ENCODE data around the gene DNAJB8. TPM values are rescaled to one million over a fixed set of nuclear protein-coding genes. Genes with fewer than 3 reads are reported as not detected.

DNAJB8 gene
- total and polyA plus RNA-seq, 4 donors, result not detected

- no peak overlapping the region for H3K27ac ChIP-seq (ENCODE audit: low read depth in 1 of 2, low read length in 2 of 2)
- WGBS, result 94% methylated on average over 10 of the region's 10 CpGs
- no peak for DNase-seq (ENCODE audit: low spot score)
- no peak overlapping the region for H3K9ac ChIP-seq (ENCODE audit: low read depth in 1 of 2, low read length in 2 of 2)
- TF ChIP-seq, protein P1, sequence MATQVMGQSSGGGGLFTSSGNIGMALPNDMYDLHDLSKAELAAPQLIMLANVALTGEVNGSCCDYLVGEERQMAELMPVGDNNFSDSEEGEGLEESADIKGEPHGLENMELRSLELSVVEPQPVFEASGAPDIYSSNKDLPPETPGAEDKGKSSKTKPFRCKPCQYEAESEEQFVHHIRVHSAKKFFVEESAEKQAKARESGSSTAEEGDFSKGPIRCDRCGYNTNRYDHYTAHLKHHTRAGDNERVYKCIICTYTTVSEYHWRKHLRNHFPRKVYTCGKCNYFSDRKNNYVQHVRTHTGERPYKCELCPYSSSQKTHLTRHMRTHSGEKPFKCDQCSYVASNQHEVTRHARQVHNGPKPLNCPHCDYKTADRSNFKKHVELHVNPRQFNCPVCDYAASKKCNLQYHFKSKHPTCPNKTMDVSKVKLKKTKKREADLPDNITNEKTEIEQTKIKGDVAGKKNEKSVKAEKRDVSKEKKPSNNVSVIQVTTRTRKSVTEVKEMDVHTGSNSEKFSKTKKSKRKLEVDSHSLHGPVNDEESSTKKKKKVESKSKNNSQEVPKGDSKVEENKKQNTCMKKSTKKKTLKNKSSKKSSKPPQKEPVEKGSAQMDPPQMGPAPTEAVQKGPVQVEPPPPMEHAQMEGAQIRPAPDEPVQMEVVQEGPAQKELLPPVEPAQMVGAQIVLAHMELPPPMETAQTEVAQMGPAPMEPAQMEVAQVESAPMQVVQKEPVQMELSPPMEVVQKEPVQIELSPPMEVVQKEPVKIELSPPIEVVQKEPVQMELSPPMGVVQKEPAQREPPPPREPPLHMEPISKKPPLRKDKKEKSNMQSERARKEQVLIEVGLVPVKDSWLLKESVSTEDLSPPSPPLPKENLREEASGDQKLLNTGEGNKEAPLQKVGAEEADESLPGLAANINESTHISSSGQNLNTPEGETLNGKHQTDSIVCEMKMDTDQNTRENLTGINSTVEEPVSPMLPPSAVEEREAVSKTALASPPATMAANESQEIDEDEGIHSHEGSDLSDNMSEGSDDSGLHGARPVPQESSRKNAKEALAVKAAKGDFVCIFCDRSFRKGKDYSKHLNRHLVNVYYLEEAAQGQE (IDR thresholded peaks at IDR 0.05), result no peak
- TF ChIP-seq RAD21 (IDR thresholded peaks at IDR 0.05) (no peak), TAF1 (conservative IDR thresholded peaks at IDR 0.05) (no peak), EGR1 (IDR thresholded peaks at IDR 0.05; ENCODE audit: low read depth in 2 of 2) (no peak), RXRA (IDR thresholded peaks at IDR 0.05) (no peak), NR2F2 (IDR thresholded peaks at IDR 0.05) (no peak), CTCF (IDR thresholded peaks at IDR 0.05; ENCODE audit: low read depth, low read length, missing input control) (no peak), YY1 (IDR thresholded peaks at IDR 0.05) (no peak), FOXA1 (IDR thresholded peaks at IDR 0.05) (no peak), HNF4A (conservative IDR thresholded peaks at IDR 0.05) (no peak), GABPA (IDR thresholded peaks at IDR 0.05 in 1 of 2, conservative IDR thresholded peaks at IDR 0.05 in 1 of 2) (no peak), JUND (IDR thresholded peaks at IDR 0.05) (no peak)
- TF ChIP-seq, protein P2, sequence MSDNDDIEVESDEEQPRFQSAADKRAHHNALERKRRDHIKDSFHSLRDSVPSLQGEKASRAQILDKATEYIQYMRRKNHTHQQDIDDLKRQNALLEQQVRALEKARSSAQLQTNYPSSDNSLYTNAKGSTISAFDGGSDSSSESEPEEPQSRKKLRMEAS (IDR thresholded peaks at IDR 0.05), result no peak
- H3K4me1 ChIP-seq (ENCODE audit: control insufficient read depth in 4 of 4, insufficient read depth in 4 of 4, low read length in 3 of 4), result no peaks in the 10 kb centered on the region
- no peaks in the 10 kb centered on the region for H3K36me3 ChIP-seq (ENCODE audit: control insufficient read depth in 4 of 4, insufficient read depth in 3 of 4, low read depth in 1 of 4, low read length in 3 of 4)
- peaks cover 0 to 7% (median 0%) of the 10 kb centered on the region in 4 donors for H3K27me3 ChIP-seq (ENCODE audit: control insufficient read depth in 4 of 4, insufficient read depth in 4 of 4, low read length in 3 of 4)
- H3K4me3 ChIP-seq (ENCODE audit: low read depth in 1 of 3, low read length in 3 of 3), result no peak overlapping the region
- no peaks in the 10 kb centered on the region for H3K9me3 ChIP-seq (ENCODE audit: control insufficient read depth in 4 of 4, low read length in 3 of 4)
Measured at GRCh38 chr3:128503751-128504532, 37.3 kb upstream of the DNAJB8 start.

DNA sequence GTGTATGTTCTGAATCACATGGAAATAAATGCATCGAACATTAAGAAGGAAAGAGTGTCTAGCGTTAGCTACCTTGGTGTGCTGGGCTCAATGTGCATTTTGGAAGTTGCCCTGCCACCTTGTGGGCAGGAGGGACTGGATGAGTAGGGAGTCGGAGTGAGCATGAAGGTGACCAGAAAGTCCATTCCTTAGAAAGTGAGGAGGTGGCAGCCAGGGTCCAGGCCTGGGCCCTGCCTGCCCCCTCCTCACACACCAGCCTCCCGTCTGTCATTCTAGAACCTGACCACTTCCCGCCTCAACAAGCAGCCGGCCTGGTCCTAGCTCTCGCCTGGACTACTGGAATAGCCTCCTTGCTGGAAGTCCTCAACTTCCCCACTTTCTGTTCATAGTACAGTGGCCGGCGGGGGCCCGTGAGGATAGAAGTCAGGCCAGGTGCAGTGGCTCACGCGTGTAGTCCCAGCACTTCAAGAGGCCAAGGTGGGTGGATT is 36.5 kb upstream of the DNAJB8 start:
- no peak overlapping the region for H3K27ac ChIP-seq (ENCODE audit: low read depth in 1 of 2, low read length in 2 of 2)
- no peak for DNase-seq (ENCODE audit: low spot score)
- no peaks in the 10 kb centered on the region for H3K36me3 ChIP-seq (ENCODE audit: control insufficient read depth in 4 of 4, insufficient read depth in 3 of 4, low read depth in 1 of 4, low read length in 3 of 4)
- WGBS, result 86% methylated on average over 12 of the region's 12 CpGs
- peaks cover 0 to 8% (median 0%) of the 10 kb centered on the region in 4 donors for H3K27me3 ChIP-seq (ENCODE audit: control insufficient read depth in 4 of 4, insufficient read depth in 4 of 4, low read length in 3 of 4)
- H3K9ac ChIP-seq (ENCODE audit: low read depth in 1 of 2, low read length in 2 of 2), result no peak overlapping the region
- no peaks in the 10 kb centered on the region for H3K9me3 ChIP-seq (ENCODE audit: control insufficient read depth in 4 of 4, low read length in 3 of 4)
- H3K4me3 ChIP-seq (ENCODE audit: low read depth in 1 of 3, low read length in 3 of 3), result no peak overlapping the region
- no peaks in the 10 kb centered on the region for H3K4me1 ChIP-seq (ENCODE audit: control insufficient read depth in 4 of 4, insufficient read depth in 4 of 4, low read length in 3 of 4)
- TF ChIP-seq SP1 (IDR thresholded peaks at IDR 0.05) (no peak), RAD21 (IDR thresholded peaks at IDR 0.05) (peak; percentile 45 to 66), CTCF (IDR thresholded peaks at IDR 0.05; ENCODE audit: low read depth, low read length, missing input control) (peak; percentile 11), YY1 (IDR thresholded peaks at IDR 0.05) (no peak), FOXA1 (IDR thresholded peaks at IDR 0.05) (no peak), HNF4A (conservative IDR thresholded peaks at IDR 0.05) (no peak), TAF1 (conservative IDR thresholded peaks at IDR 0.05) (no peak), NR2F2 (IDR thresholded peaks at IDR 0.05) (no peak), ZBTB33 (IDR thresholded peaks at IDR 0.05) (no peak), GABPA (IDR thresholded peaks at IDR 0.05 in 1 of 2, conservative IDR thresholded peaks at IDR 0.05 in 1 of 2) (no peak)
- TF ChIP-seq, protein P1 (IDR thresholded peaks at IDR 0.05), result no peak
- TF ChIP-seq, protein P2 (IDR thresholded peaks at IDR 0.05), result no peak
